ENCODE data around the gene ATP10A. TPM values are rescaled to one million over a fixed set of nuclear protein-coding genes. Genes with fewer than 3 reads are reported as not detected.
A peak's percentile ranks its signal among the peaks of the same experiment; 100 is the strongest.
"Not testable (repeated sequence)": the region's sequence is repeated elsewhere in the genome, so short reads cannot be mapped to it uniquely, and the experiment has no call there.

ATP10A gene
- total RNA-seq, 1 donor from 2014 or later = 3.2 TPM

DNA sequence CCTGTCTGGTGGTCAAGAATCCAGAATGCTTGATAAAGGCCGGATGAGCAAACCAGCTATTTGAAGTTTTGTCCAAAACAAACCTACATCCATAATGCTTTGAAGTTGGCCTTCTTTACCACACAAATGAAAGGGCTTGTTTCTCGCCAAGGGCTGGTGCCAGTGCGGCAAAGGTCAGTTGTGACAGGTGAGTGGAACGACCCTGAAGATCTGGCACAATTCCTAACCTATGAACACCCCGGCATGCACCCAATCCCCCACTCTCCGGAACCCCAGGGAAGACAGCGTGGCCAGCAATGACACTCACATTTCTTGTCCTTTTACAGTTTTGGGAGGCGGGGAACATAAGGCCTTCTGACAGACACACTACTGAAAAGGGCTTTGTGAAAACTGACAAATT lies 90.6 kb downstream of the ATP10A start:
- Histone ChIP-seq H3K4me3 (no peak overlapping the region), H3K27me3 (no peaks in the 10 kb centered on the region), H3K27ac (no peak overlapping the region), H3K36me3 (no peaks in the 10 kb centered on the region), H3K4me1 (peaks cover 14% of the 10 kb centered on the region), H3K9me3 (no peaks in the 10 kb centered on the region)
- peak in 1 of 2 donors; percentile 64 for DNase-seq (ENCODE audit: extremely low spot score in 2 of 2)
- intact Hi-C loops (cut with DNase I) = no loop called here
- TF ChIP-seq, protein P1, sequence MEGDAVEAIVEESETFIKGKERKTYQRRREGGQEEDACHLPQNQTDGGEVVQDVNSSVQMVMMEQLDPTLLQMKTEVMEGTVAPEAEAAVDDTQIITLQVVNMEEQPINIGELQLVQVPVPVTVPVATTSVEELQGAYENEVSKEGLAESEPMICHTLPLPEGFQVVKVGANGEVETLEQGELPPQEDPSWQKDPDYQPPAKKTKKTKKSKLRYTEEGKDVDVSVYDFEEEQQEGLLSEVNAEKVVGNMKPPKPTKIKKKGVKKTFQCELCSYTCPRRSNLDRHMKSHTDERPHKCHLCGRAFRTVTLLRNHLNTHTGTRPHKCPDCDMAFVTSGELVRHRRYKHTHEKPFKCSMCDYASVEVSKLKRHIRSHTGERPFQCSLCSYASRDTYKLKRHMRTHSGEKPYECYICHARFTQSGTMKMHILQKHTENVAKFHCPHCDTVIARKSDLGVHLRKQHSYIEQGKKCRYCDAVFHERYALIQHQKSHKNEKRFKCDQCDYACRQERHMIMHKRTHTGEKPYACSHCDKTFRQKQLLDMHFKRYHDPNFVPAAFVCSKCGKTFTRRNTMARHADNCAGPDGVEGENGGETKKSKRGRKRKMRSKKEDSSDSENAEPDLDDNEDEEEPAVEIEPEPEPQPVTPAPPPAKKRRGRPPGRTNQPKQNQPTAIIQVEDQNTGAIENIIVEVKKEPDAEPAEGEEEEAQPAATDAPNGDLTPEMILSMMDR (IDR thresholded peaks at IDR 0.05) = no peak
- no peak for TF ChIP-seq POLR2AphosphoS5 (IDR thresholded peaks at IDR 0.05; ENCODE audit: insufficient read depth in 1 of 2, low read depth in 1 of 2)
- TF ChIP-seq POLR2A (IDR thresholded peaks at IDR 0.05) = no peak

DNA sequence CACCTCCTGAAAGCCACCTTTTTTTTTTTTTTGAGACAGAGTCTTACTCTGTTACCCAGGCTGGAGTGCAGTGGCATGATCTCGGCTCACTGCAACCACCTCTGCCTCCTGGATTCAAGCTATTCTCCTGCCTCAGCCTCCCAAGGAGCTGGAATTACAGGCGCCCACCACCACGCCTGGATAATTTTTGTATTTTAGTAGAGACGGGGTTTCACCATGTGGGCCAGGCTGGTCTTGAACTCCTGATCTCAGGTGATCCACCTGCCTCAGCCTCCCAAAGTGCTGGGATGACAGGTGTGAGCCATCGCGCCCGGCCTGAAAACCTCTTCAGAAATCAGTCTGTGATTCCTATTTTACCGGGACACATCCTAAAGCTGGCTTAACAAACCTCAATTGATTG lies 91.4 kb downstream of the ATP10A start:
- H3K36me3 ChIP-seq = not testable (repeated sequence)

GRCh38 chr15:25771338-25771706 lies 91.8 kb downstream of the ATP10A start:
- H3K36me3 ChIP-seq = no peaks in the 10 kb centered on the region
- H3K9me3 ChIP-seq = no peaks in the 10 kb centered on the region
- no peaks in the 10 kb centered on the region for H3K27me3 ChIP-seq
- no peak overlapping the region for H3K27ac ChIP-seq
- DNase-seq (ENCODE audit: extremely low spot score in 2 of 2) = peak in 1 of 2 donors; percentile 40
- intact Hi-C loops (cut with DNase I) = no loop called here
- H3K4me3 ChIP-seq = no peak overlapping the region
- TF ChIP-seq POLR2A (IDR thresholded peaks at IDR 0.05) (no peak), POLR2AphosphoS5 (IDR thresholded peaks at IDR 0.05; ENCODE audit: insufficient read depth in 1 of 2, low read depth in 1 of 2) (no peak)
- TF ChIP-seq, protein P1 (IDR thresholded peaks at IDR 0.05) = no peak
- H3K4me1 ChIP-seq = peaks cover 14% of the 10 kb centered on the region

More for the DNA sequence above, 91.4 kb downstream of the ATP10A start:
- peaks cover 14% of the 10 kb centered on the region for H3K4me1 ChIP-seq
- intact Hi-C loops (cut with DNase I); H3K4me3 ChIP-seq; H3K27ac ChIP-seq; DNase-seq (ENCODE audit: extremely low spot score in 2 of 2); H3K27me3 ChIP-seq; H3K9me3 ChIP-seq: not testable (repeated sequence)

DNA sequence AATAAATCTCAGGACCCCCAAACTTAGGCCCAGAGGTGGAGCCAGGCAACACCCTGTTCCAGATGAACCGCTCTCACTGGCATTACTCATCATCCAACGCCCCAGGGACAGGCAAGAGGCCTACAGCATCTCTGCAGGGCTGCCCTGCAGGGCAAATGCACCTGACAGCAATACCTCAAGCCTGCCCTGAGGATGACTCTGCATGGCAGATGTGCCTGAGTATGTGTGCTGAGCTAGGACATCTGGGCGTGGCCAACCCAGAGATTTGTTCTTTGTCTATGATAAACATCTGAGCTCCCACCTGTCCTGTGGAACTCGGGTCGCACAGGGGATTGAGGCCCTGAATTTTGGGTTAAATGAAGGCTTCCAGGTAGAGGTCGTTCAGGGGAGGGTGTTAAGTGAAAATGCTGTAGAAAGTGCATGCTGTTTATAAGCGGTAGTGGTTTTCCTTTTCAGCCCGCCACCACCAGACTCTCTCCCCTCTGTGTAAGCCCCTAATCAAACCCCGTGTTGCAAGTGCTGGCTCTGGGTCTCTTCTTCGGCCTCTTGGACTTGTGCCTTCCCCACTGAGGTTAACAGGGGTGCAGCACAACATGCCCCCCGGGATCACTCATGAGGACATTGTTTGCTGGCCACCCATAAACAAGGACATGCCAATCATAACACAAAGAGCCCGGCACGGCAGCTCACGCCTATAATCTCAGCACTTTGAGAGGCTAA lies 92.3 kb downstream of the ATP10A start:
- H3K27ac ChIP-seq = no peak overlapping the region
- no peaks in the 10 kb centered on the region for H3K9me3 ChIP-seq
- H3K27me3 ChIP-seq = no peaks in the 10 kb centered on the region
- TF ChIP-seq POLR2A (IDR thresholded peaks at IDR 0.05) = no peak
- TF ChIP-seq, protein P1 (IDR thresholded peaks at IDR 0.05) = no peak
- TF ChIP-seq POLR2AphosphoS5 (IDR thresholded peaks at IDR 0.05; ENCODE audit: insufficient read depth in 1 of 2, low read depth in 1 of 2) = no peak
- no peak overlapping the region for H3K4me3 ChIP-seq
- intact Hi-C loops (cut with DNase I) = no loop called here
- DNase-seq (ENCODE audit: extremely low spot score in 2 of 2) = peak in 1 of 2 donors; percentile 85
- H3K4me1 ChIP-seq = peaks cover 11% of the 10 kb centered on the region
- no peaks in the 10 kb centered on the region for H3K36me3 ChIP-seq

- intact Hi-C loops (cut with DNase I) = no loop called here
- no peak for TF ChIP-seq POLR2AphosphoS5 (IDR thresholded peaks at IDR 0.05; ENCODE audit: insufficient read depth in 1 of 2, low read depth in 1 of 2)
- TF ChIP-seq, protein P1 (IDR thresholded peaks at IDR 0.05) = no peak
- TF ChIP-seq POLR2A (IDR thresholded peaks at IDR 0.05) = no peak
- peaks cover 4% of the 10 kb centered on the region for H3K4me1 ChIP-seq
- H3K9me3 ChIP-seq = no peaks in the 10 kb centered on the region
- no peak overlapping the region for H3K27ac ChIP-seq
- no peaks in the 10 kb centered on the region for H3K27me3 ChIP-seq
- peak in 1 of 2 donors; percentile 44 for DNase-seq (ENCODE audit: extremely low spot score in 2 of 2)
- H3K36me3 ChIP-seq = no peaks in the 10 kb centered on the region
- no peak overlapping the region for H3K4me3 ChIP-seq
Measured at GRCh38 chr15:25770031-25770430, 93.1 kb downstream of the ATP10A start.
